ENCODE measurements around the gene KCNJ15.

KCNJ15 gene

DNA sequence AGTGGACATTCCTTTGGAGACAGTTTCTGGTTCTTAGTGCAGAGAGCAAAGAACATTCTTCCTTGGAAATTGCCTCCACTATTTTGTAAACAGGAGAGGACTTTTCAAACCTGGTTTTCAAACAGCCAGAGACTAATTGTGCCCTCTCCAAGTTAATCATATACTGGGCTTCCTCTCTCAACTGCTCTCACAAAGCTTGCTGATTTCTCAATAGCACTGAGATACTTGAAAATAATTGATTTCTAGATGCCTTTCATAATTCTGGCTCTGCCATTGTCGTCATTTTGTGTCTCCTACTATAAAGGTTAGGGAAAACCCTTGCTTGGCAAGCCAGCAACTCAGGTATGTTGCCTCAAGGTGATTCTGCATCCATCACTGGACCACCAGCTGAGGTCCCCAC is 56.0 kb downstream of the KCNJ15 start:
- Histone ChIP-seq H3K27me3 (ENCODE audit: control insufficient read depth, insufficient read depth, low read length) (peaks cover 3% of the 10 kb centered on the region), H3K9ac (ENCODE audit: low read length) (no peak overlapping the region), H3K4me3 (ENCODE audit: low read length) (no peak overlapping the region), H3K27ac (ENCODE audit: low read depth, low read length) (no peak overlapping the region), H3K36me3 (ENCODE audit: control insufficient read depth, insufficient read depth, low read length) (no peaks in the 10 kb centered on the region), H3K4me1 (ENCODE audit: control insufficient read depth, insufficient read depth, low read length) (no peaks in the 10 kb centered on the region)

DNA sequence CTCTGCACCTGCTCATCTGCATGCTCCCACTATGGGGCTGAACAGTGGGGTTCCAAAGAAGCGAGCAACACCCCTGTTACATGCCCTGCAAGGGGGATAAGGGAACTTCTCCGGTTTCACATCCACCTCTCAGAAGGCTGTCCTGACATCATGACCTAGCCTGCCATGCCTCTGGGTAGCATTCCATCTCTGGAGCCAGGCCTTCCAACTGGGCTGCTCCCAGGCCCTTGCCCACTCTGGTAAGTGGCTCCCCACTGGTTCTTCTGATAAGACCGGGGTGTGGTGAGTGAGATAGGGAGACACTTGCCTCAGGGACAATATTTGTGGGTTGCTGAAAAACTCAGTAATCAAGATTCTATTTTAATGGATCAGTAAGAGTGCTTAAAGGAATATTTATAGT is 57.8 kb downstream of the KCNJ15 start:
- no peak overlapping the region for H3K9ac ChIP-seq (ENCODE audit: low read length)
- H3K27ac ChIP-seq (ENCODE audit: low read depth, low read length) = no peak overlapping the region
- no peak overlapping the region for H3K4me3 ChIP-seq (ENCODE audit: low read length)
- H3K4me1 ChIP-seq (ENCODE audit: control insufficient read depth, insufficient read depth, low read length) = no peaks in the 10 kb centered on the region
- H3K36me3 ChIP-seq (ENCODE audit: control insufficient read depth, insufficient read depth, low read length) = no peaks in the 10 kb centered on the region
- H3K27me3 ChIP-seq (ENCODE audit: control insufficient read depth, insufficient read depth, low read length) = no peaks in the 10 kb centered on the region

DNA sequence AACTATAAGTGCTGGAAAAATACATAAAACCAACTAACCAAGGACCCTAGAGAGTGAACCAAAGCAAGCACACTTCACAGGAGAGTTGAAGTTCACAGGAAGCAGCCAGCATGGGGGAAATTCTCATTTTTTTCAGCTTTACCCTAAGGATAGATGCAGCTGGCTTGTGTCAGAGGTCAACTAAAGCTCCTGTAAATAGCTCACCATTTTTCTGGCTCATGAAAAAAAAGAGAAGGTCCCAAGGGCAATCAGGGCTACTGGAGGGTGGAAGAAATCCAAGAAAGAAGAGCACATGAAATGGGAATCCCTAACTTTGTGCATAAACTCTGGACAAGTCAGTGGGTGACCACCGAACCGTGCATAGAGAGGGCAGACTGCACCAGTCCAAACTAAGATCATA is 58.3 kb downstream of the KCNJ15 start:
- no peak overlapping the region for H3K27ac ChIP-seq (ENCODE audit: low read depth, low read length)
- no peaks in the 10 kb centered on the region for H3K36me3 ChIP-seq (ENCODE audit: control insufficient read depth, insufficient read depth, low read length)
- H3K9ac ChIP-seq (ENCODE audit: low read length) = no peak overlapping the region
- H3K4me3 ChIP-seq (ENCODE audit: low read length) = no peak overlapping the region
- H3K27me3 ChIP-seq (ENCODE audit: control insufficient read depth, insufficient read depth, low read length) = no peaks in the 10 kb centered on the region
- no peaks in the 10 kb centered on the region for H3K4me1 ChIP-seq (ENCODE audit: control insufficient read depth, insufficient read depth, low read length)

DNA sequence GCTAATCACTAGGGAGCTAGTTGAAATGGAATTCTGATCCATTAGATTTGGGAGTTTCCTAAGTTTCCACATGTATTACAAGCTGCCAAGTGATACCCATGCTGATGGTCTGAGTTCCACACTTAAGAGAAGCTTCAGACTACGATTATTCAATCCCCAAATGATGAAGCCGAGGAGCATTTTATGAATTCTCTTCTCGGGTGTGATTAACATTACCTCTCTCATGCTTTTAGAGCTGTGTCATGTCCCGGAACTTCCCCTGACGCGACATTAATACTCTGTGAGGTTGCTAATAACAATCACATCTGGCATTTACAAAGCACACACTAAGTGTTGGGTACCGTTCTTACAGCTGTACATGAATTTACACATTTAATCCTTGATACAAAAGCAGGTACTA is 63.0 kb downstream of the KCNJ15 start:
- Histone ChIP-seq H3K27me3 (ENCODE audit: control insufficient read depth, insufficient read depth, low read length) (no peaks in the 10 kb centered on the region), H3K27ac (ENCODE audit: low read depth, low read length) (no peak overlapping the region), H3K4me3 (ENCODE audit: low read length) (no peak overlapping the region), H3K9ac (ENCODE audit: low read length) (no peak overlapping the region), H3K36me3 (ENCODE audit: control insufficient read depth, insufficient read depth, low read length) (no peaks in the 10 kb centered on the region), H3K4me1 (ENCODE audit: control insufficient read depth, insufficient read depth, low read length) (no peaks in the 10 kb centered on the region)

DNA sequence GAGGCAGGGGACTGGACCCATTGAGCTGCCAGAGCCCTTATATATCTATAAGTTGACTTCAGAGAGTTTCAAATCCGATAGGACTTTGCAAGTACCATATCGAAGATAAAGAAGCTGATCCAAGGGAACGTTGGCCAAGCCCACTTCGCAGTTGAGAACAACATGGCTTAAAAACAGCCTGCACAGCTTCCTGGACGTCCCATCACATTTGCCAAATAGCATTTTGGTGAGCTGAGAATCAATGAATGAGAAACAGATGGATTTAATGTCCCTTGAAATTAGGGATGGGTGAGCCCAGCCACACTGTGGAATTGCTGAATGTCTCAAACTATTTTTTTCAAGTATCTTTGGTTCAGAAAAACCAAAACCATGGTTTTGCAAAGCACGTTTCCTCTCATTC is 64.8 kb downstream of the KCNJ15 start:
- H3K27ac ChIP-seq (ENCODE audit: low read depth, low read length) = no peak overlapping the region
- H3K36me3 ChIP-seq (ENCODE audit: control insufficient read depth, insufficient read depth, low read length) = no peaks in the 10 kb centered on the region
- H3K27me3 ChIP-seq (ENCODE audit: control insufficient read depth, insufficient read depth, low read length) = no peaks in the 10 kb centered on the region
- H3K4me3 ChIP-seq (ENCODE audit: low read length) = no peak overlapping the region
- H3K9ac ChIP-seq (ENCODE audit: low read length) = no peak overlapping the region
- H3K4me1 ChIP-seq (ENCODE audit: control insufficient read depth, insufficient read depth, low read length) = no peaks in the 10 kb centered on the region

DNA sequence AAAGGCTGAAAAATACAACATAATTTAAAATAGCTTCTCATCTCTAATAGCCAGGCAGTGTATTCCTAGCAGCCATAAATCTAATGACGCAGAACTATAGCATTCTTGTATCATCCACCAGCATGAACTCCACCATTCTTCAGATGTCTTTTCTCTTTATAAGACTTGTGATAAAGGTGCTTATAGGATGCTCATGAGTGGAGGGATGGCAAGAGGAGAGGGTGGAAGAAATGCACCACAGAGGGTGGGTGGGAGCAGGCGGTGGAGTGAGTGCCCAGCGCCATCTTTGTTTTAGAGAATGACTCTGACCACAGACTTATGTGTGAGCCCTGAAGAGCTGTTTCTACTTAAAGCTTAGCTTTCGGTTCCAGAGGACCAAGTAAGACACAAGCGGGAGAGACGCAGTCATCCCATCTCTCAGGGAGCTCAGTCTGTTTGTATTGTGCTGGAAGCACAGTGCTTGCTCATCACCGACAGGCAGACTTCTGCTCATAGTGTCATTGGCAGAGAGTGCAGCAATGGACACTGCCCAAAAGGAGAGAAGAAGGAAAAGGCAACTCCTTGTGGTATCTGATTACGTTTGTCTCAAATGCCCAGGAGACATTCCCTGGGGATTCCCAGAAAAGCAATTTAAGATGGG is 65.6 kb downstream of the KCNJ15 start:
- Histone ChIP-seq H3K36me3 (ENCODE audit: control insufficient read depth, insufficient read depth, low read length) (no peaks in the 10 kb centered on the region), H3K4me1 (ENCODE audit: control insufficient read depth, insufficient read depth, low read length) (no peaks in the 10 kb centered on the region), H3K4me3 (ENCODE audit: low read length) (no peak overlapping the region), H3K9ac (ENCODE audit: low read length) (no peak overlapping the region), H3K27me3 (ENCODE audit: control insufficient read depth, insufficient read depth, low read length) (no peaks in the 10 kb centered on the region), H3K27ac (ENCODE audit: low read depth, low read length) (no peak overlapping the region)

DNA sequence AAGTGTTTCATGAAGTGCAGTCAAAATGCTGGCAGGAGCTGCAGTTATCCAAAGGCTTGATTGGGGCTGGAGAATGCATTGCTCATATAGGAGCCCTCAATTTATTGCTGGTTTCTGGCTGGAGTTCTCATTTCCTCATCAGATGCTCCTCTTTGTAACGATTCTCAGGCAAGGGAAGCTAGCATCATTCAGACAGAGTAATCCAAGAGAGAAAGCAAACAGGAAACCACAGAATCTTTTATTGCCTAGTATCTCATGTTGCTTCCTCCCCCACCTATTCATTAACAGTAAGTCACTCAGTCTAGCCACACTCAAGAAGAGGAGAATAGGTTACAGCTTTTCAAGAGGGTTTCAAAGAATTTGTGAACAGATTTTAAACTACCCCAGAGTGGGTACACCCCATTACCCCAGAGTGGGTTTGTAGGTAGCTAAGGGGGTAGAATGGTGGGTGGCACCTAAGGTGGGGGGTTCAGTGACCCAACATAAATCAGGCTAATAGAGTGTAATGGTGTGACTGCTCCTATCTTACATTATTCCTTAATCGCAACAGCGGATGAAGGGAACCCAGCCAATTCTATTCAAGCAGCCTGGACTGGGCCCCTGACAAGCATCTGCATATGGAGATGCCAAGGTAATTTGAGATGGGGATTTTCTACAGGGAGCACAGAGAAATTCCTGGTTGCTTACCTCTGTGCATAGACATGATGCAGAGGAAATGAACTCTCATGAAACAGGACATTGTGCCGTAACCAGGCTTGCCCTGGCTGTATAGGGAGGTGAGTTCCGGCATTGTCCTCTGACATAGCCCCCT is 67.1 kb downstream of the KCNJ15 start:
- Histone ChIP-seq H3K4me3 (ENCODE audit: low read length) (no peak overlapping the region), H3K9ac (ENCODE audit: low read length) (no peak overlapping the region), H3K36me3 (ENCODE audit: control insufficient read depth, insufficient read depth, low read length) (no peaks in the 10 kb centered on the region), H3K27ac (ENCODE audit: low read depth, low read length) (no peak overlapping the region), H3K27me3 (ENCODE audit: control insufficient read depth, insufficient read depth, low read length) (no peaks in the 10 kb centered on the region), H3K4me1 (ENCODE audit: control insufficient read depth, insufficient read depth, low read length) (no peaks in the 10 kb centered on the region)

DNA sequence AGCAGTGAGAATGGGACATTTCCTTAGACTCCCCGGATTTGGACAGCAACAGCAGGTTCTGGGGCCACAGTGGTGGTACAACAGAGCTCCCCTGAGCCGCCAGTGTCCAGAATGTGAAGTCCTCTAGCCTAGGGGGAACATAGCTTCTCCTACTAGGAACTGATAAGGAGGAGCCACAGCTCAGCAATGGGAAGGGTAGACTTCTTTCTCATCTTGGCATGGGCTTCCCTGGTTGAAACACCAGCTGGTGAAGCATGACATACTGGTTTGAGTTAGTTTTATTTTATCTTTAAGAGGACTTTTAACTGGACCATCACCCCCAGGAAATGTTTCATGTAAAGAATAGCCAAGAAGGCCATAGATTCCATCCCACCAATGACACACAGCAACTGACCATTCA is 68.4 kb downstream of the KCNJ15 start:
- H3K4me1 ChIP-seq (ENCODE audit: control insufficient read depth, insufficient read depth, low read length) = no peaks in the 10 kb centered on the region
- H3K36me3 ChIP-seq (ENCODE audit: control insufficient read depth, insufficient read depth, low read length) = no peaks in the 10 kb centered on the region
- no peak overlapping the region for H3K27ac ChIP-seq (ENCODE audit: low read depth, low read length)
- H3K4me3 ChIP-seq (ENCODE audit: low read length) = no peak overlapping the region
- no peak overlapping the region for H3K9ac ChIP-seq (ENCODE audit: low read length)
- H3K27me3 ChIP-seq (ENCODE audit: control insufficient read depth, insufficient read depth, low read length) = no peaks in the 10 kb centered on the region

DNA sequence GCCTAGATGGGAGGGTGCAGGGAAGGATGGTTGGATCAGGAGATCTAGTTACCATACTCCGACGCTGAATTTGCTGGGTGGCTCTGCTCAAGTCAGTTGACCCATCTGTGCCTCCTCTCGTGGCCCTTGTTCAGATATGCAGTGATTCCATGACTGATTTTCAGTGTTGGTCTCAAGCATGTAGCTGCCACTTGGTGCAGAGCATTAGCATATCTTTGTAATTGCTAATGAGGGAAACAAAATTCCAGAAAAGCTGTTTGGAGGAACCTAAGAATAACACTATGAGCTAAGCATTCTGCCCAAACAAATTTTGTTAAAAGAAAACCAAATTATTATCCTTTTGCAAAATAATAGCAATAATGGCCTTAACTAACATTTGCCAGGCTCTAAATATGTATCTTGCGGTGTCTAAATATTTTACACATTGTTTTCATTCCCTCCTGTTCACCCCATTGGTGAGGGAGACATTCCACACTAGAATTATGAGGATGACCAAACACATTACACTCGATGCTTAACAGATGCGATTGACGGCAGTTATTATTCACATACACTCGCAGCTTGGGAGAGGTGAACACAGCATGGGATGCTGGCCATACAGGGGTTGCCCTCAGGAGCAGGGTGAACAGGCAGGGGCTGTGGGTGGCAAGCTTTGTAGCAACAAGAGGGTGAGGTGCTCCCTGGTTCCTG is 69.1 kb downstream of the KCNJ15 start:
- H3K36me3 ChIP-seq (ENCODE audit: control insufficient read depth, insufficient read depth, low read length) = no peaks in the 10 kb centered on the region
- H3K9ac ChIP-seq (ENCODE audit: low read length) = no peak overlapping the region
- no peak overlapping the region for H3K27ac ChIP-seq (ENCODE audit: low read depth, low read length)
- no peaks in the 10 kb centered on the region for H3K4me1 ChIP-seq (ENCODE audit: control insufficient read depth, insufficient read depth, low read length)
- no peak overlapping the region for H3K4me3 ChIP-seq (ENCODE audit: low read length)
- H3K27me3 ChIP-seq (ENCODE audit: control insufficient read depth, insufficient read depth, low read length) = no peaks in the 10 kb centered on the region

DNA sequence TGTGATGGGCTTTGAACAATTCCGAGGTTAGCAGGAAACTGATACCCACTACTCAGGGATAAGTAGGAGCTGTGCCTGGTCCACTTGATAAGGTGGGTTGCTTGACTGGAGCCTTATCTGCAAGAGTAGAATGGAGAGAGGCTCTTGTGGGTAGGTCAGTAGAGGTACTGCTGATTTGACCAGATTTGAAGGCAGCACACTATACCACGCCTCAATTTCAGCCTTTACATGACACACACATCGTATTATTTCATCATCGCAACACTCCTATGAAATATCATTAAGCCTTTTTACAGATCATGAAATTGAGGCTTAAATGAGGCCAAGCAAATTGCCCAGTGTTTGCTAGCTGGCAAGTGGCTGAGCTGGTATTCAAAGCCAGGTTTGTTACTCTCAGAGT is 69.6 kb downstream of the KCNJ15 start:
- Histone ChIP-seq H3K4me1 (ENCODE audit: control insufficient read depth, insufficient read depth, low read length) (no peaks in the 10 kb centered on the region), H3K9ac (ENCODE audit: low read length) (no peak overlapping the region), H3K27ac (ENCODE audit: low read depth, low read length) (no peak overlapping the region), H3K36me3 (ENCODE audit: control insufficient read depth, insufficient read depth, low read length) (no peaks in the 10 kb centered on the region), H3K4me3 (ENCODE audit: low read length) (no peak overlapping the region), H3K27me3 (ENCODE audit: control insufficient read depth, insufficient read depth, low read length) (no peaks in the 10 kb centered on the region)

DNA sequence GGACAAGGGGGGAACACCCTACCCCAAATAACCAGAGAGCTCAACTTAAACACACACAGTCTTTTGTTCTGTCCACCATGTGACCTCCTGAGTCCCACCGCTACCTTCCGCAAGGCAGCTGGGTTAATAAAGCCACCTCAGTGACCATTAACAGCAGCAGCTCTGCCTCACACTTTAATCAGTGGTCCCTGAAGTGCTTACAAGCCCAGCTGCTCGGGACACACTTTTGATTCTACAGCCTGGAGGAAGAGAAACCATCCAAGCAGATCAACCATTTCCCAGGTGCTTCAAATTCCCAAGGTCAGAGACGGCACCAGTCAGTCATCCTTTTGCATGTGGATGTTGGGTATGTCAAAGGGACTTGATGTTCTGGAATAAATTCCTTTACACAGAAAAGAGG is 70.1 kb downstream of the KCNJ15 start:
- no peaks in the 10 kb centered on the region for H3K27me3 ChIP-seq (ENCODE audit: control insufficient read depth, insufficient read depth, low read length)
- H3K4me3 ChIP-seq (ENCODE audit: low read length) = no peak overlapping the region
- H3K4me1 ChIP-seq (ENCODE audit: control insufficient read depth, insufficient read depth, low read length) = no peaks in the 10 kb centered on the region
- no peaks in the 10 kb centered on the region for H3K36me3 ChIP-seq (ENCODE audit: control insufficient read depth, insufficient read depth, low read length)
- H3K9ac ChIP-seq (ENCODE audit: low read length) = no peak overlapping the region
- H3K27ac ChIP-seq (ENCODE audit: low read depth, low read length) = no peak overlapping the region

DNA sequence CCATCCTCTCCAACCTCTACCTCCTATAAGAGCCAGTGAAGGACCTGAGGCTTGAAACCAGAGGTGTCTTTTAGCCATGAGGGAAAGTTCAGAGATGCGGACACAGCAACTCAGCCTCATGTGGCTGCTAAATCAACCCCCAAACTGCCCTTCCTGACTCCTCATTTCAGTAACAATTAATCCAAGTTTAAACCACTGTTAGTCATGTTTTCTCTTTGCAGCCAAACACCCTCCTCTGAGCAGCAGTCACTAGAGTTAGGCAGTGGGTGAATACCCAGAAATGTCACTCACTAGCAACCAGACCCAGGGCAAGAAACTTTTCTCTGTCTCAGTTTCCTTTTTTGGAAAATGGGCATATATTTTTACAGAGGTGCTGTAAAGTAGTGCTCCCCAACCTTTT is 71.2 kb downstream of the KCNJ15 start:
- no peak overlapping the region for H3K4me3 ChIP-seq (ENCODE audit: low read length)
- no peaks in the 10 kb centered on the region for H3K27me3 ChIP-seq (ENCODE audit: control insufficient read depth, insufficient read depth, low read length)
- no peaks in the 10 kb centered on the region for H3K4me1 ChIP-seq (ENCODE audit: control insufficient read depth, insufficient read depth, low read length)
- H3K36me3 ChIP-seq (ENCODE audit: control insufficient read depth, insufficient read depth, low read length) = no peaks in the 10 kb centered on the region
- no peak overlapping the region for H3K9ac ChIP-seq (ENCODE audit: low read length)
- H3K27ac ChIP-seq (ENCODE audit: low read depth, low read length) = no peak overlapping the region

Data from rectal smooth muscle tissue (tissue), 1 donor.